Measurements from ENCODE around the gene TMEM72.

TMEM72 gene

DNA sequence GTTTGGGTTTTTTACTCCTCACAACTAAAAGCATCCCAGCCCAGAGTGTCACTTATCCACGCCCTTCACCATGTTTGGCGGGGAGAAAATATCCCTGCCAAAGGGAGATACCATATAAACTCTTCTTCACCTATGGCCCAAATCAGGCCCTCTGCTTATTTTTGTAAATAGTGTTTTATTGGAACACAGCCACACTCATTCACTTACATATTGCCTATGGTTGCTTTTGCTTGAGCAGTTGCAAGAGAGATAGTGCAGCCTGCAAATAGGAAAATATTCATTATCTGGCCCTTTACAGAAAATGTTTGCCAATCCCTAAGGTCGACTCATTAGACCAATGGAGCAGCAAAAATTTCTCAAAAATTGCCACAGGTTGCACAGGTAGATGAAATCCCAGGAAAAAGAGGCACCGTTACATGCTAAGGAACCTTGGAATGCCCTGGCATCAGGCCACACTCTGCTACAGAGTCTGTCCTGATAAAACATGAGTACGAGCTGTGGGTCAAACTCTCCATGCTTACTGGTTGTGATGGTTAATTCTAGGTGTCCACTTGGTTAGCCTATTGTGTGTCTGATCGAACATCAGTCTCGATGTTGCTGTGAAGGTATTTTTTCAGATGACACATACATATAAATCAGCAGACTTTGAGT is 40.6 kb downstream of the TMEM72 start:
- no peak for FAIRE-seq
- TF ChIP-seq TAF1 (IDR thresholded peaks at IDR 0.05; ENCODE audit: borderline replicate concordance, low read depth, low read length) (no peak), POLR2A (IDR thresholded peaks at IDR 0.05; ENCODE audit: low read depth, low read length) (peak; percentile 10; the same call in 1 of the 2 replicates)

DNA sequence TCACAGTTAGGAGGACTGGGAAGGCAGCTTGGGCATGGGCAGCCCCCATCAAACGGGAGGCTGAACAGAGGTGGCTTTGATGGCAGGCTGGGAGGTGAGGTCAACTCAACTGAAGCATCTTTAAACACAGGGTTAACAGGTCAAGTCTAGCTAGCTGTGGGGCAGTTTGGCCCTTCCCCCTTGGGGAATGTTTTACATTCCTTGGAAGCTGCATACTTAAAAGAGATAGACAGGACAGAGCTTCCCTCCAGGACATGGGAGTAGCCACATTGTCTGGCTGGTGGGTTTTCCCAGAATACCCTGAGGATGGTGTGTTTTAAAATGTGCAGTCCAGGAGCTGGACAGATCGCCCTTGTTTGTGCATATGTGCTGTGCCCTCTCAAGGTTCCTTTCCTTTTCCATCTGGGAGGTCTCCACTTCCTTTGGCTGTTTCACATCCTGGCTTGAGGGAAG is 41.7 kb downstream of the TMEM72 start:
- DNase-seq (ENCODE audit: insufficient read length): no peak
- no peak for FAIRE-seq
- TF ChIP-seq TAF1 (IDR thresholded peaks at IDR 0.05; ENCODE audit: borderline replicate concordance, low read depth, low read length) (no peak), POLR2AphosphoS5 (IDR thresholded peaks at IDR 0.05; ENCODE audit: low read depth, low read length) (no peak), POLR2A (IDR thresholded peaks at IDR 0.05; ENCODE audit: low read depth, low read length) (no peak)

More for the DNA sequence above, 40.6 kb downstream of the TMEM72 start:
- no peak for DNase-seq (ENCODE audit: insufficient read length)

DNA sequence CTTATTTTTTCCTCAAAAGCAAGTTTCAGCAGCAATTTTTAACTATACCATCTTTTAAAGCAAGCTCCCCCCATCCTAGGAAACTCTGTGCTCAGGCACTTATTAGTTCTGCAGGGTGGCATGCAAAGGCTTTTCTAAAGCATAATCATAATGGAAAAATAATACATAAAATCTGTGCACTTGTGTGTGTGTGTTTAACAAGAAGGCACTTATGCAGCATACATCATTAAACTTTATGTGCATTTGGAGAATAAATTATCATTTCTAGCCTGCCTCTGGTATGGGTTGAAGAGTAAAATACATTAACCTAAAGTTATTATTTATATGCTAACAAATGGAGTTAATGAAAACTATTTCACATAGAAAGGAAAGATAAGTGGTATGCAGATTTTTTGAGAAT is 42.9 kb downstream of the TMEM72 start:
- FAIRE-seq: no peak
- TF ChIP-seq TAF1 (IDR thresholded peaks at IDR 0.05; ENCODE audit: borderline replicate concordance, low read depth, low read length): no peak
- TF ChIP-seq POLR2AphosphoS5 (IDR thresholded peaks at IDR 0.05; ENCODE audit: low read depth, low read length): no peak
- no peak for TF ChIP-seq POLR2A (IDR thresholded peaks at IDR 0.05; ENCODE audit: low read depth, low read length)
- DNase-seq (ENCODE audit: insufficient read length): no peak

DNA sequence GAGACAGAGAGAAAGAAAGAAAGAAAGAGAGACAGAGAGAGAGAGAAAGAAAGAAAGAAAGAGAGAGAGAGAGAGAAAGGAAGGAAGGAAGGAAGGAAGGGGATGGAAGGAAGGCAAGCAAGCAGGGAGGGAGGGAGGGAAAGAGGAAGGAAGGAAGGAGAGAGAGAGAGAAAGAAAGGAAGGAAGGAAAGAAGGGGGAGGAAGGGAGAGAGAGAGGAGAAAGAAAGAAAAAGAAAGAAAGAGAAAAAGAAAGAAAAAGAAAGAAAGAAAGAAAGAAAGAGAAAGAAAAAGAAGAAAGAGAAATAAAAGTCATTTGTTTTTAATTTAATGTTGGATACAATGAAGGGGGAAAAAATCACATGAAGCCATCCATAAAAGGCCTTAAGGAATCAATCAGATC is 43.8 kb downstream of the TMEM72 start:
- DNase-seq (ENCODE audit: insufficient read length) (no peak), FAIRE-seq (no peak)
- TF ChIP-seq POLR2AphosphoS5 (IDR thresholded peaks at IDR 0.05; ENCODE audit: low read depth, low read length): no peak
- TF ChIP-seq TAF1 (IDR thresholded peaks at IDR 0.05; ENCODE audit: borderline replicate concordance, low read depth, low read length): no peak
- TF ChIP-seq POLR2A (IDR thresholded peaks at IDR 0.05; ENCODE audit: low read depth, low read length): no peak

DNA sequence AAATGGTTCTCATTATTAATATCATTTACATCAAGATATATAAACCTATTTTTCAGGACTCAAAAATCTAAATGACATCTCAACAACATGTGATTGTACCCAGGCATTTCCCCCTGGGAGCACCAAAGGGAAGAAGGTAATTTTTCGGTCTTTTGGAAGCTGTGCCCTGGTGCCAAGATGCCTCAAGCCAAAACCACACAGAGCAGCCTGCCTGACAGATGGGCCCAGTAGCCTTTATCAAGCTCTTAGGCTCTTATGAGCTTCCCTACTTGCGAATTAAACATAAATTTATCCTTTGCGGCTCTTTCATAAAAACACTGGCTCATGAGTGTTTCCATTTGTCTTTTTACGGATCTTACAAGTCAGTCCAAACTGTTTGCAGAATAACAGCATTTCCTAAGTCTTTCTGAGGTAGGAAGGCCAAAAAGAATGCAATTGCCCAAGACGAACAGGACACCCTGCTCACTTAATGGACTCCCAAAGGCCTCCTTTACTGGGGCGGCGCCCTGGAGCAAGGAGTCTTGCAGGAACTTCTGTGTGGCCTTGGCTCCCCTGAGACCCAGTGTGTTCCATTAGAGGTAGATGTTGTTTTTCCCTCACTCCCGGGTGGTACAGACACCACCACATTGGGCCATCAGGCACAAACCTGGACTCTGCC is 44.4 kb downstream of the TMEM72 start:
- no peak for FAIRE-seq
- TF ChIP-seq POLR2AphosphoS5 (IDR thresholded peaks at IDR 0.05; ENCODE audit: low read depth, low read length) (no peak), POLR2A (IDR thresholded peaks at IDR 0.05; ENCODE audit: low read depth, low read length) (no peak), TAF1 (IDR thresholded peaks at IDR 0.05; ENCODE audit: borderline replicate concordance, low read depth, low read length) (no peak)
- no peak for DNase-seq (ENCODE audit: insufficient read length)

DNA sequence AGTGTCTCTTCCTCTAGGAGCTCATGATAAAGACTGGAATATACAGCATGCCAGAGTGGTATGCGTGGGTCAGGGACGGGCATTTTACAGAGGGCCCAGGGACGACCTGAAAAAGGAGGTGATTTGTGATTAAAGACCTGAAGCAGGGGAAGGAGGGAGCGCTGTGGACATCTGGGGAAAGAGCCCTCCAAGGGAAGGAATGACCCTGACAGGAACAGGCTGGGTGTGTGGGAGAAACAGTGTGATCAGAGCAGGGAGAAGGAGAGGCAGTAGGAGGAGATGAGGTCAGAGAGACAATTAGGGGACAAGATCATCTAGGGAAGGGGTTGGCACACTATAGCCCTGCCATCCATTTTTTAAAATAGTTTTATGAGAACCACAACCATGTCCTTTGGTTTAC is 45.1 kb downstream of the TMEM72 start:
- DNase-seq (ENCODE audit: insufficient read length) (no peak), FAIRE-seq (no peak)
- TF ChIP-seq POLR2A (IDR thresholded peaks at IDR 0.05; ENCODE audit: low read depth, low read length) (no peak), POLR2AphosphoS5 (IDR thresholded peaks at IDR 0.05; ENCODE audit: low read depth, low read length) (no peak), TAF1 (IDR thresholded peaks at IDR 0.05; ENCODE audit: borderline replicate concordance, low read depth, low read length) (no peak)

DNA sequence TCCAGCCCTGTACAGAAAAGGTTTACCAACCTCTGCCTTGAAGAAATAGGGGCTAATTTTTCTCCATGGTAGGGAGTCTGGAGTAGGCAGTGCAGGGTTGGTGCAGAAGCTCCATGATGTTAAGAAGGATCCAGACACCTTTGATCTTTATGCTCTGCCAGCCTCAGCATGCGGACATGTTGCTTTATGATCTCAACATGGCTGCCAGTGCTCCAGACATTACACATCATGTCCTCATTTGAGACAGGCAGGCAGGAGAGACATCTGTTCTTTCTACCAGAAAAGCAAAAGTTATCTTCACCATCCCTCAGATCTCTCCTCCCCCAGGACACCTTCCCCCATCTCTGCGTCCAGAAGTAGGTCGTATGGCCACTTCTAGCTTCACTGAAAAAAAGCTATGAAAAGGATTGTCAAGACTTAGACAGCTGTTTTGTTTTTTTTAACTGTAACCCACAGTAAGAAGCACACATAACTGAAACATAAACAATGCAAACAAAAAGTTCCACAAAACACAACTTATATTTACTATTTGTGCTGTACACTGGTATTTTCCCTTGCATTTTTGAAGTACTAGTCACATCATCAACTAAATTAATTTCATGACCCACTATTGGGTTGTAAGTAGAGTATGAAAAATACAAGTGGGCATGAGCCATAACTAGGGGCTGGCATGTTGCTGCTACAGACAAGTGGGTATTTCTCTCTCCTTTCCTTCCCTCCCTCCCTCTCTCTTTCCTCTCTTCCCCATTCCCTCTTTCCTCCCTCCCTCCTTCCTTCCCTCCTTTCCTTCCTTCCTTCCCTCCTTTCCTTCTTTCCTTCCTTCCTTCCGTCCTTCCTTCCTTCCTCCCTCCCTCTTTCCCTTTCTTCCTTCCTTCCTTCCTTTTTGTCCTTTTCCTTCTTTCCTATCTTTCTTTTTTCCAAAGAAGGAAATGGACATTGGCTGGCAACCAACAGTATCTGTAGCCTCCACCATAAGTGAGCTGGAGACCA is 45.9 kb downstream of the TMEM72 start:
- DNase-seq (ENCODE audit: insufficient read length): no peak
- FAIRE-seq: no peak
- TF ChIP-seq POLR2AphosphoS5 (IDR thresholded peaks at IDR 0.05; ENCODE audit: low read depth, low read length): no peak
- no peak for TF ChIP-seq POLR2A (IDR thresholded peaks at IDR 0.05; ENCODE audit: low read depth, low read length)
- TF ChIP-seq TAF1 (IDR thresholded peaks at IDR 0.05; ENCODE audit: borderline replicate concordance, low read depth, low read length): no peak

DNA sequence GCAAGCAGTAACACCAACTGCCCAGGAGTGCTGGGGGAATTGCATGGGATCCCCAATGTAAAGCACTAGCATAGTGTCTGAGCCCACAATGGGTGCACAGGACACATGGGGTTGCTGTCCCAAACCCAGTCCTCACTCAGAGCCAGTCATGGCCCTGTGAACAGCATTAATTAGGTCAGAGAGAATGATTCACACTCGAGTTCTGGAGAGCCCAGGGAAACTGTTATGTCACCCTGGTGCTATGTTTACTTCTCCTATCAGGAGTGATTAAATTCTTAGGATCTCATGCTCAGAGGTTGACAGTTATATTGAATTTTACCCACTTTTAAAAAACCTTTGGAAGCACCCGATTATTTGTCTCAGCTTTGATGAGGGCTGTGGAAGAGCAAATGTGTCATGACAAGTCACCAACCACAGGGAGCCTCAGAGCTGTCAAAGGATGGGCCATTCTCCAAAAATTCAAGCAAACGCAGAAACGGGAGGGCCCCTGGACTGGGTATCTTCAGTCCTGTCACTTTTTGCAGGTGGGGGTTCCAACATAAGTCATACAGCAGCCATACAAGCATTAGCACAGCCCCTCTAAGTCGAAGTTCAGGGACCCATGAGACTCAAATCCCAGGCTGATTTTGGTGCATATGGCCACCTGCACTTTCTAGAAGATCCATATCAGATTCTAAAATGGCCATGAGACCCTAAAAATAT is 47.2 kb downstream of the TMEM72 start:
- FAIRE-seq (no peak), DNase-seq (ENCODE audit: insufficient read length) (no peak)
- TF ChIP-seq POLR2AphosphoS5 (IDR thresholded peaks at IDR 0.05; ENCODE audit: low read depth, low read length): no peak
- TF ChIP-seq TAF1 (IDR thresholded peaks at IDR 0.05; ENCODE audit: borderline replicate concordance, low read depth, low read length): no peak
- no peak for TF ChIP-seq POLR2A (IDR thresholded peaks at IDR 0.05; ENCODE audit: low read depth, low read length)

DNA sequence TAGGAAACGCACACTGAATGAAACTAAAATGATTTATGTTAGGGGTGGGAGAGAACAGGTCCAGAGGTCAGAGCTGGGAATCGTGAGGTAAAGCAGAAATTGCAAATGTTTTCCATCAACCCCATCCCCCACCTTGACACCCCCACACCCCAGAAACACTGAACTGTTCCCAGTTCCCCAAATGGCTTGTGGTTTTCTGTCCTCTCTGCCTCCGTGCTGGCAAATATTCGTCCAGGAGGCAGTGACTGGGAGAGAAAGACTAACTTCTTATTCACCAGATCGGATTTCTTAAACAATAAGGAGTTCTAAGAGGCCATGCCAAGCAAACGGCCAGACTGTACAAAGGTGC is 47.7 kb downstream of the TMEM72 start:
- FAIRE-seq: no peak
- no peak for DNase-seq (ENCODE audit: insufficient read length)
- TF ChIP-seq POLR2AphosphoS5 (IDR thresholded peaks at IDR 0.05; ENCODE audit: low read depth, low read length): no peak; the same call in 1 of the 2 replicates
- no peak for TF ChIP-seq POLR2A (IDR thresholded peaks at IDR 0.05; ENCODE audit: low read depth, low read length)
- no peak for TF ChIP-seq TAF1 (IDR thresholded peaks at IDR 0.05; ENCODE audit: borderline replicate concordance, low read depth, low read length)

DNA sequence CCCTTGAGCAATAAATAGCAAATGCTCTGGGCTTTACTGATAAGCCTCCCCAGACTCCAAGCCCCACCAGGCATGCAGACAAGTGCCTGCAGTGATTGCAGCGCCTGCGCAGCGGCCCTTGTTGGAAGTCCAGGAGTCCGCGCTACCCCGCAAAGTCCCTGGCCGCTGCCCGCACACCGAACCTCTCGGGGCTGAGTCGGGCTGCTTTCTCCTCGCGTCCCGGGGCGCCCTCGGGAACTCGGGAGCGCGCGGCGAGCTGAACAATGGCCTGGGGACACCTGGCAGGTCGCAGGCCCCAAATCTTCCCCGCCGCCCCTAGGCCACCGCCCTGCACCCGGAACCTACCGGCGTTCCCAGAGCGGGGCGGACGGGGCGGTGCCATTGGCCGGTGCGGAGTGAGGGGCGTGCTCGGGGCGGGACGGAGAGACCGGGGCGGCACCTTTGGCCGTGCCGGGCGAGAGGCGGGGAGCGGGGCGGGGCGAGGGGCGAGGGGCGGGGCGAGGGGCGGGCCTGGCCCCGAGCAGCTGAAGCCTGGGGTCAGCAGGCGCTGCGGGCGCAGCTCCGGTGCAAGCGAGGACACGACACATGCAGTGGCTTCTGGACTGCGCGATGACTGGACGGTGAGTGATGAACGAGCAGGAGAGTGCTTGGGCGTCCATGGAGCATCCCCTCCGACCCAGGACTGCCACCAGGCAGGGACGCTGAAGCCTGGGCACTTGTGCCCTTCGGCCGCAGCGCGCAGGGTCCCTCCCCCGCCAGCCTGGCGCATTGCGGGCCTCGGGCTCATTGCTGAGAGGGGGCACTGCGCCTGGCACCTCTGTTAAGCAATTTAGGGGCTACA is 48.3 kb downstream of the TMEM72 start, which contains the start of gene RASSF4:
Gene RASSF4, plus strand, starts transcription at position 556 of the 841 bp plus-strand sequence. CDS start 10,401 bp downstream, outside the sequence.
- peak; percentile 98 for DNase-seq (ENCODE audit: insufficient read length)
- peak; percentile 88 for TF ChIP-seq POLR2A (IDR thresholded peaks at IDR 0.05; ENCODE audit: low read depth, low read length)
- TF ChIP-seq TAF1 (IDR thresholded peaks at IDR 0.05; ENCODE audit: borderline replicate concordance, low read depth, low read length): no peak; the same call in 1 of the 2 replicates
- TF ChIP-seq POLR2AphosphoS5 (IDR thresholded peaks at IDR 0.05; ENCODE audit: low read depth, low read length): peak; percentile 55; the same call in 1 of the 2 replicates
- peak; percentile 96 for FAIRE-seq

Measured in GM12892 (cell line).